ENCODE results near the gene PAPSS2. TPM values are rescaled to one million over a fixed set of nuclear protein-coding genes. Genes with fewer than 3 reads are reported as not detected.

The PAPSS2 gene
- total RNA-seq, 1 donor from 2014 or later, result 125 TPM

DNA sequence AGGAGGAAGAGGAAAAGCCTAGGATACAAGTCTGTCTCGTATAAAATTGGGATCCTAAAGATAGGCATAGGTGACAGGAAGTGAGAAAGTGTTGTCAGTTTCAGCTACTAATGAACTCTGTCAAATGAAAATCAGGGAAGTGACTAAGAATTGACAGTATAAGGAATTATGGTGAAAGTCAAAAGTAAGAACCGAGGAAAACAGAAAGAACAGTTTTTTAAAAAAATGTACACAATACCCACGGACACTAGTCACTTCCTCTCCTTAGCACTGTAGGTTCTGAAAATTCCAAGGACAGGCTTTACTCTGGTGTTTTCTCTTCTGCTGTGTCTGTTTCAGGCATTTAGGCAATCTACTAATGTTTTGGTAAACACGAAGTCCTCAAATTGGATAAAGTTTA lies 116.1 kb downstream of the PAPSS2 start:
- no peak for DNase-seq (ENCODE audit: low spot score)

DNA sequence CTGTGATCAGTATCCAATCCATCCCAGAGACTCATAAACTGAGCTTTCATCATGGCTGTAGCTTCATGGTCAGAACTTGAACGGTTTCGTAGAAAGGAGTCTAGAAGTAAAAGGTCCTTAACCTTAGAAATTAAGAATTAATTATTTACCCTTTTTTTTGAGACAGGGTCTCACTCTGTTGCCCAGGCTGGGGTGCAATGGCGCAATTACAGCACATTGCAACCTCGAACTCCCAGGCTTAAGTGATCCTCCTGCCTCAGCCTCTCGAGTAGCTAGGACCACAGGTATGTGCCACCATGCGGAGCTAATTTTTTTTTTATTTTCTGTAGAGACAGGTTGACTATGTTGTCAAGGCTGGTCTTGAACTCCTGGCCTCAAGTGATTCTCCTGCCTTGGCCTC lies 116.7 kb downstream of the PAPSS2 start:
- DNase-seq (ENCODE audit: low spot score), result no peak

DNA sequence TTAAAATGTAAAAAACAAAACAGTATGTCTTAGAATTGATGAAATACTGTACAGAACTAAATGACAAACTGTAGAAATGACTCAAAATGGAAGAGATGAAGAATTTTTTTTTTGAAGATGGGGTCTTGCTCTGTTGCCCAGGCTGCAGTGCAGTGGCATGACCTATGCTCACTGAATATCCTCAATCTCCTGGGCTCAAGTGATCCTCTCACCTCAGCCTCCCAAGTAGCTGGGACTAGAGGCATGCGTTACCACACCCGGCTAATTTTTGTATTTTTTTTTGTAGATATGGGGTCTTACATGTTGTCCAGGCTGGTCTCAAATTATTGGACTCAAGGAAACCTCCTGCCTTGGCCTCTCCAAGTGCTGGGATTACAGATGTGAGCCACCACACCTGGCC lies 121.9 kb downstream of the PAPSS2 start:
- DNase-seq (ENCODE audit: low spot score), result no peak

DNA sequence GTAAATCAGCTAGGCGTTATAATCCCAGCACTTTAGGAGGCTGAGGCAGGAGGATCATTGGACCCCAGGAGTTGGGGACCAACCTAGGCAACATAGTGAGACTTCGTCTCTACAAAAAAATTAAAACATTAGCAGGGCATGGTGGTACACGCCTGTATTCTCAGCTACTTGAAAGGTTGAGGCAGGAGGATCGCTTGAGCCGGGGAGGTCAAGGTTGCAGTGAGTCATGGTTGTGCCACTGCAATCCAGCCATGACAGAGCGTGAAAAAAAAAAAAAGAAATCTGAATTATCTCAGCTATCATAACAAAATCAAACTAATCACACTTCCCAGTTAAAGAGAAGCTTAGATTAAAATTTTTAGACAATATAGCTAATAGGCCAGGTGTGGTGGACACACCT lies 123.0 kb downstream of the PAPSS2 start:
- no peak for DNase-seq (ENCODE audit: low spot score)

DNA sequence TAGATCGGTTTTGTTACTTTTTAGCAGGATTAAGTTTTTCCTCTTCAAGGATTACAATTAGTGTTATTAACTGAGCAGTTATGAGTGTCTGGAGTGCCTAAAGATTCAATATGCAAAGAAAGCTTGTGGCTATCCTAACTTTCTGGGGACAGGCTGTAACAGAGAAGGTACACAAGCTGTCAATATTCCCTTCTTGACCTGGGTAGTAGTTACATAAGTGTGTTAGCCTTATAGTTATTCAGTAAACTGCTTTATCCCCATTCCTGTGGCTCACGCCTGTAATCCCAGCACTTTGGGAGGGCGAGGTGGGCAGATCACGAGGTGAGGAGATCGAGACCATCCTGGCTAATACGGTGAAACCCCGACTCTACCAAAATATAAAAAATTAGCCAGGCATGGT lies 126.7 kb downstream of the PAPSS2 start:
- DNase-seq (ENCODE audit: low spot score), result no peak

DNA sequence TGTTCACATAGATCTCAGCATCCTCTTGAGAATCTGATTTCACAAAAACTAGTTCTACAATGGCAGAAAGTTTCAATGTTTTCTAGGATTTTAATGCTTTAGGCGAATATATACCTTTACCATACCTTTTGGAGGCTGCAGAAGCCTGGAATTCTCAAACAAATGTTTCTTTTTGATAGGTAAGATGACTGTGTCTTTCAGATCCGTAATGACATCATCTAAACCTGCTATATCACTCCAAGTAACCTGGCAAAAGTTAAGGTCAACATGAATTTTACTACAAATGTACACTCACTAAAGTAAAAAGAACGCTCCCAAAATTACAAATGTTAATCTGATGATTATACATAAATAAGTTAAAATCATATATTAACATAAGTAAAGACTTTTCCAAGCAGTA lies 130.5 kb downstream of the PAPSS2 start:
- no peak for DNase-seq (ENCODE audit: low spot score)

DNA sequence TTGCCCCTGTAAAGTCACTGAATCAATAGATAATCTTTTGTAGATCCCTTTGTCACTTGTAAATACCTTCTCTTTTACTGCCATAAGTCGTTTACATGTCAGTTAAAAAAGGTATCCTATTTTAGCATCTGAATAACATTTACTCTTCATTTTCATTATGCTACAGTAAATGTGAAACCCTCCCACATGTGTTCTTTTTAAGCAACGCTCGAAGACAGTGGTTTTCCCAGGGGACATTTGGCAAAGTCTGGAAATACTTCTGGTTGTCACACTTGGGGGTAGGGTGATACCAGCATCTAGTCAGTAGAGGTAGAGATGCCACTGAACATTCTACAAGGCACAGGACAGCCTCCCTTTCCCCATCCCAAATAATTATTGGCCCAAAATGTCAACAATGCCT lies 134.6 kb downstream of the PAPSS2 start:
- no peak for DNase-seq (ENCODE audit: low spot score)

Other genes starting within 250 kb of the PAPSS2 start
- gene MINPP1, start 155.0 kb upstream of the PAPSS2 start, total RNA-seq, result 12.1 TPM
- 49.9 TPM for gene ATAD1, start 158.3 kb downstream of the PAPSS2 start, total RNA-seq
- gene KLLN, start 203.7 kb downstream of the PAPSS2 start, total RNA-seq, result 2.2 TPM
- gene PTEN, start 203.7 kb downstream of the PAPSS2 start, total RNA-seq, result 391 TPM

Data from mesenteric fat pad (tissue), 1 donor.